ENCODE data around the gene PDE7B. TPM values are rescaled to one million over a fixed set of nuclear protein-coding genes. Genes with fewer than 3 reads are reported as not detected.

Gene PDE7B
- total RNA-seq, 1 experiment from 2014 or later = 3.5 TPM

GRCh38 chr6:136146130-136146529, 294.6 kb downstream of the PDE7B start:
- DNase-seq (ENCODE audit: low read depth) = no peak

GRCh38 chr6:136147342-136147741, 295.8 kb downstream of the PDE7B start:
- DNase-seq (ENCODE audit: low read depth) = no peak

- no peak for DNase-seq (ENCODE audit: low read depth)
Measured at GRCh38 chr6:136148051-136148450, 296.6 kb downstream of the PDE7B start.

- no peak for DNase-seq (ENCODE audit: low read depth)
Measured at GRCh38 chr6:136148523-136148922, 297.0 kb downstream of the PDE7B start.

- no peak for DNase-seq (ENCODE audit: low read depth)
Measured at GRCh38 chr6:136149311-136149710, 297.8 kb downstream of the PDE7B start.

- no peak for DNase-seq (ENCODE audit: low read depth)
Measured at GRCh38 chr6:136150961-136151360, 299.5 kb downstream of the PDE7B start.

GRCh38 chr6:136153707-136154375, 302.3 kb downstream of the PDE7B start:
- no peak for DNase-seq (ENCODE audit: low read depth)

GRCh38 chr6:136155191-136155590, 303.7 kb downstream of the PDE7B start:
- no peak for DNase-seq (ENCODE audit: low read depth)

- no peak for DNase-seq (ENCODE audit: low read depth)
Measured at GRCh38 chr6:136157743-136158142, 306.2 kb downstream of the PDE7B start.

- no peak for DNase-seq (ENCODE audit: low read depth)
Measured at GRCh38 chr6:136158387-136158821, 306.9 kb downstream of the PDE7B start.

GRCh38 chr6:136158971-136159370, 307.5 kb downstream of the PDE7B start:
- no peak for DNase-seq (ENCODE audit: low read depth)

GRCh38 chr6:136160250-136160649, 308.7 kb downstream of the PDE7B start:
- no peak for DNase-seq (ENCODE audit: low read depth)

- DNase-seq (ENCODE audit: low read depth) = no peak
Measured at GRCh38 chr6:136161950-136162349, 310.4 kb downstream of the PDE7B start.

- no peak for DNase-seq (ENCODE audit: low read depth)
Measured at GRCh38 chr6:136163260-136163659, 311.8 kb downstream of the PDE7B start.

- no peak for DNase-seq (ENCODE audit: low read depth)
Measured at GRCh38 chr6:136166815-136167214, 315.3 kb downstream of the PDE7B start.

GRCh38 chr6:136169394-136170148, 318.1 kb downstream of the PDE7B start:
- no peak for DNase-seq (ENCODE audit: low read depth)

GRCh38 chr6:136171231-136171630, 319.7 kb downstream of the PDE7B start:
- DNase-seq (ENCODE audit: low read depth) = no peak

- no peak for DNase-seq (ENCODE audit: low read depth)
Measured at GRCh38 chr6:136173519-136174507, 322.3 kb downstream of the PDE7B start.

- DNase-seq (ENCODE audit: low read depth) = no peak
Measured at GRCh38 chr6:136174510-136174909, 323.0 kb downstream of the PDE7B start.

- DNase-seq (ENCODE audit: low read depth) = no peak
Measured at GRCh38 chr6:136175873-136176272, 324.4 kb downstream of the PDE7B start.

GRCh38 chr6:136178749-136179148, 327.2 kb downstream of the PDE7B start:
- DNase-seq (ENCODE audit: low read depth) = no peak

Measured in M059J (cell line).